Activated B cell treated with CpG ODN at 0.5 μM for 24 hours (primary cell): ENCODE results near the gene ADCY5. TPM values are rescaled to one million over a fixed set of nuclear protein-coding genes. Genes with fewer than 3 reads are reported as not detected.
A peak's percentile ranks its signal among the peaks of the same experiment; 100 is the strongest.

ENCODE experiments used
- ATAC-seq: fragments of 200-7000 bp; cut with Tn5 transposase; one replicate; pipeline ENCODE4 v1.10.0; 2021; ENCODE audit warnings: low read depth, mild to moderate bottlenecking, moderate library complexity
- CTCF ChIA-PET: fragments of 350-600 bp; sonication (Branson Sonifier 250); formaldehyde crosslinking; loops from one replicate; lab custom pipeline; 2021; ENCODE audit warnings: antibody characterized with exemption; lab: Charles Lee
- POLR2A ChIA-PET: fragments of 350-600 bp; sonication (Branson Sonifier 250); formaldehyde crosslinking; loops from one replicate; lab custom pipeline; 2021; ENCODE audit warnings: antibody characterized with exemption; lab: Charles Lee
- DNase-seq: peaks from one replicate; pipeline ENCODE4 v3.0.0; 2022
- H3K27ac Mint-ChIP-seq: one replicate; pipeline ENCODE4 v1.8.0; 2020; ENCODE audit warnings: mixed read lengths
- H3K27me3 Mint-ChIP-seq: one replicate; pipeline ENCODE4 v1.8.0; 2021; ENCODE audit warnings: mixed read lengths
- H3K36me3 Mint-ChIP-seq: one replicate; pipeline ENCODE4 v1.8.0; 2021; ENCODE audit warnings: low read depth, mixed read lengths
- H3K4me1 Mint-ChIP-seq: one replicate; pipeline ENCODE4 v1.8.0; 2021; ENCODE audit warnings: mixed read lengths
- H3K4me3 Mint-ChIP-seq: one replicate; pipeline ENCODE4 v1.8.0; 2020; ENCODE audit warnings: mild to moderate bottlenecking, mixed read lengths
- H3K9me3 Mint-ChIP-seq: one replicate; pipeline ENCODE4 v1.8.0; 2020; ENCODE audit warnings: mixed read lengths
- intact Hi-C: fragments of 100-400 bp; cut with micrococcal nuclease; formaldehyde crosslinking; loops from one replicate; pipeline ENCODE4 v1.15.1; 2024
- total RNA-seq: library from RNA; stranded (reverse); gene quantifications from 2 replicates; pipeline ENCODE4 v1.2.3, GENCODE V29; 2022
- TF ChIP-seq, protein P1 (sequence below): fragments of 200-600 bp; IDR thresholded peaks from one replicate; pipeline ENCODE4 v1.8.0; 2022; ENCODE audit warnings: antibody characterized with exemption, mild to moderate bottlenecking

Gene ADCY5
- total RNA-seq, 1 donor from 2014 or later: not detected

DNA sequence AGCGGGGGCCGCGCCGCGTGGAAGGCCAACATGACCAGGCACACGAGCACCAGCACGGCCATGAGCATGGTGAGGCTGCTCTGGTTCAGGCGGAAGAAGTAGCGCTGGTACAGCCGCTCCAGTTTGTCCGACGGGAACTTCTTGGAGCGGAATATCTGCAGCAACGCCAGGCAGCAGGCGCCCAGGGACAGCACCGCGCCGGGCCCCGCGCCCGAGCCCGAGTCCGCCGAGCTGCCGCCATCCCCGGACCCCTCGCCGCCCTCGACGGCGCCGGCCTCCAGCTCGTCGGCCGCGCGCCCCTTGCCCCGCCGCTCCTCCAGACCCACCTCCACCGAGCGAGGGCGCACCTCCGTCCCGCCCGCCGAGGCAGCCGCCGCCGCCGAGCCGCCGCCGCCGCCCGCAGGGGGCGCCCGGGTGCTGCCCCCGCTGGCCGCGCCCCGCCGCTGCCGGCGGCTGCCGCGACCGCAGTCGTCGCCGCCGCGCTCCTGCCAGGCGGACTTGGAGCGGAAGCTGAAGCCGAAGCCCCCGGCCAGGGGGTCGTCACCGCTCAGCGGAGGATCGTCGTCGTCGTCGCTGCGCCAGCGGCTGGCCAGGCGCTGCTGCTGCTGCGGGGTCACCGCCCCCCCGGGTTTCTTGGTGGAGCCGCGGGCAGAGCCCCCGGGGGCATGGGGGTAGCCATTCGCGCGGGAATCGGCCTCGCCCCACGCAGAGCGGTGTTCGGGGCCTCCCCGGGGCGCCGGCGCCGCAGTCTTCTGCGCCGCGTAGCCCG is 957 bp downstream of the ADCY5 start:
- peaks cover 7% of the 10 kb centered on the region for H3K4me1 Mint-ChIP-seq
- ChIA-PET POLR2A (no interaction called here), CTCF (no interaction called here)
- H3K27me3 Mint-ChIP-seq: peaks cover 48% of the 10 kb centered on the region
- no peak overlapping the region for H3K27ac Mint-ChIP-seq
- H3K4me3 Mint-ChIP-seq: no peak overlapping the region
- no peaks in the 10 kb centered on the region for H3K9me3 Mint-ChIP-seq
- intact Hi-C loops: loop anchor here (5.0 kb wide), 2 partner anchors 39 to 109 kb away; no protein-coding TSS in a partner anchor
- TF ChIP-seq, protein P1, sequence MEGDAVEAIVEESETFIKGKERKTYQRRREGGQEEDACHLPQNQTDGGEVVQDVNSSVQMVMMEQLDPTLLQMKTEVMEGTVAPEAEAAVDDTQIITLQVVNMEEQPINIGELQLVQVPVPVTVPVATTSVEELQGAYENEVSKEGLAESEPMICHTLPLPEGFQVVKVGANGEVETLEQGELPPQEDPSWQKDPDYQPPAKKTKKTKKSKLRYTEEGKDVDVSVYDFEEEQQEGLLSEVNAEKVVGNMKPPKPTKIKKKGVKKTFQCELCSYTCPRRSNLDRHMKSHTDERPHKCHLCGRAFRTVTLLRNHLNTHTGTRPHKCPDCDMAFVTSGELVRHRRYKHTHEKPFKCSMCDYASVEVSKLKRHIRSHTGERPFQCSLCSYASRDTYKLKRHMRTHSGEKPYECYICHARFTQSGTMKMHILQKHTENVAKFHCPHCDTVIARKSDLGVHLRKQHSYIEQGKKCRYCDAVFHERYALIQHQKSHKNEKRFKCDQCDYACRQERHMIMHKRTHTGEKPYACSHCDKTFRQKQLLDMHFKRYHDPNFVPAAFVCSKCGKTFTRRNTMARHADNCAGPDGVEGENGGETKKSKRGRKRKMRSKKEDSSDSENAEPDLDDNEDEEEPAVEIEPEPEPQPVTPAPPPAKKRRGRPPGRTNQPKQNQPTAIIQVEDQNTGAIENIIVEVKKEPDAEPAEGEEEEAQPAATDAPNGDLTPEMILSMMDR: no peak
- H3K36me3 Mint-ChIP-seq: no peaks in the 10 kb centered on the region
- ATAC-seq: peak; percentile 68
- peak; percentile 43 for DNase-seq

GRCh38 chr3:123447416-123447748 is 1.5 kb downstream of the ADCY5 start:
- no peaks in the 10 kb centered on the region for H3K36me3 Mint-ChIP-seq
- TF ChIP-seq, protein P1: no peak
- no peaks in the 10 kb centered on the region for H3K9me3 Mint-ChIP-seq
- H3K4me1 Mint-ChIP-seq: peaks cover 7% of the 10 kb centered on the region
- POLR2A ChIA-PET: no interaction called here
- H3K27me3 Mint-ChIP-seq: peaks cover 48% of the 10 kb centered on the region
- intact Hi-C loops: loop anchor here (5.0 kb wide), 2 partner anchors 40 to 110 kb away; no protein-coding TSS in a partner anchor
- CTCF ChIA-PET: no interaction called here
- no peak overlapping the region for H3K27ac Mint-ChIP-seq
- no peak overlapping the region for H3K4me3 Mint-ChIP-seq
- ATAC-seq (no peak), DNase-seq (no peak)

DNA sequence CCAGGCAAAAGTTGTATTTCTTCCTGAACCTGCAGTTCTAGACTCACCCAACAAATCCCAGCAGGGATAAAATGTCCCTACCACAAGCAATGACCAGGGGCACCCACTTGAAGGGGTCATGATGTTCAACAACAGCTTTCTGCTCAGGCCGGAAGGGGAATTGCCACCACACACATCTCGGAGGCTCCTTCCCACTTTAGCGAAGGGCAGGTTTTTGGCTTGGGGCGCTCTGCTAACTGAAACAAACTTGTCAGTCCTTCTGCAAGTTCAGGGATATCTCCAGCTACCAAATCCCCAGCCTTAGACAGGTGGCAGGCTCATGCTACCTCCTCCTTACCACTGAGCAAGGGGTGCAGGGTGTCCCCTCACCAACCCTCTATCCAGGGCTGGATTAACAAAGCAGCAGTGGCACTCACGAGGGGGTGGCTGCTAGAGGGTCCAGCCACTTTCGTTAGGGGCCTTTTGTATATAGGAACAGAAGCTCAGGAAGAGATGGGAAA is 2.2 kb downstream of the ADCY5 start:
- Mint-ChIP-seq H3K36me3 (no peaks in the 10 kb centered on the region), H3K4me3 (peak overlapping the region; percentile 66), H3K4me1 (peaks cover 7% of the 10 kb centered on the region), H3K27ac (no peak overlapping the region), H3K27me3 (peaks cover 46% of the 10 kb centered on the region), H3K9me3 (no peaks in the 10 kb centered on the region)
- TF ChIP-seq, protein P1: no peak
- intact Hi-C loops: loop anchor here (5.0 kb wide), 2 partner anchors 41 to 111 kb away; no protein-coding TSS in a partner anchor
- ATAC-seq (no peak), DNase-seq (no peak)
- POLR2A ChIA-PET: no interaction called here
- CTCF ChIA-PET: interaction anchor here (1.1 to 1.5 kb wide), 2 partner anchors 97 to 277 kb away, joined by 3 read pairs; no protein-coding TSS in a partner anchor

DNA sequence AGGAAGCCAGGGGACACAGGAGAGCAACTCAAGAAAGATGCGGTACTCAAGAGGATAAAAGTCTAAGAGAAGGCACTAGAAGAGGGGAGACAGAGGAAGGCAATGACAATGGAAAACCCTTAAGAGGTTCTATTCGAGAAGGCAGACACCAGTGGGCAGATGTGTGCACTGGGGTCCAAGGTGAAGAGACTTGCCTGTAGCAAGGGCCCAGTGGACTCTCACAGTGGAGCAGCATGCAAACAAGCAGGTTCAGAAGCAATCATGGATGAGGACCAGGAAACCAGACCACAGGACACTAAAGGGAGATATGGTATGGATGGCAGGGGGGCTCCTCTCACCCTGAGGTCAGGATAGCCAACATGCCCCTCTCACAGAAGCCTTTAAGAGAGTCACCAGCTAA is 2.7 kb downstream of the ADCY5 start:
- intact Hi-C loops: loop anchor here (5.0 kb wide), 2 partner anchors 41 to 111 kb away; no protein-coding TSS in a partner anchor
- H3K27ac Mint-ChIP-seq: no peak overlapping the region
- ATAC-seq (no peak), DNase-seq (no peak)
- peak overlapping the region; percentile 29 for H3K4me3 Mint-ChIP-seq
- peaks cover 47% of the 10 kb centered on the region for H3K27me3 Mint-ChIP-seq
- TF ChIP-seq, protein P1: no peak
- H3K36me3 Mint-ChIP-seq: no peaks in the 10 kb centered on the region
- H3K9me3 Mint-ChIP-seq: no peaks in the 10 kb centered on the region
- peaks cover 7% of the 10 kb centered on the region for H3K4me1 Mint-ChIP-seq
- POLR2A ChIA-PET: no interaction called here
- CTCF ChIA-PET: interaction anchor here (1.1 to 1.5 kb wide), 2 partner anchors 96 to 277 kb away, joined by 3 read pairs; no protein-coding TSS in a partner anchor

GRCh38 chr3:123445702-123446101 is 3.2 kb downstream of the ADCY5 start:
- Mint-ChIP-seq H3K36me3 (no peaks in the 10 kb centered on the region), H3K4me3 (no peak overlapping the region), H3K27ac (no peak overlapping the region), H3K9me3 (no peaks in the 10 kb centered on the region), H3K4me1 (peaks cover 7% of the 10 kb centered on the region), H3K27me3 (peaks cover 47% of the 10 kb centered on the region)
- DNase-seq (no peak), ATAC-seq (no peak)
- CTCF ChIA-PET: interaction anchor here (1.5 kb wide), 1 partner anchor 278 kb away, joined by 3 read pairs; no protein-coding TSS in a partner anchor
- TF ChIP-seq, protein P1: no peak
- POLR2A ChIA-PET: no interaction called here
- intact Hi-C loops: loop anchor here (5.0 kb wide), 2 partner anchors 42 to 112 kb away; no protein-coding TSS in a partner anchor
